ENCODE data around the gene PRSS23.
A peak's percentile ranks its signal among the peaks of the same experiment; 100 is the strongest.
"Not testable (repeated sequence)": the region's sequence is repeated elsewhere in the genome, so short reads cannot be mapped to it uniquely, and the experiment has no call there.

The PRSS23 gene

GRCh38 chr11:86800076-86800959 lies at the start of gene PRSS23:
Gene PRSS23 (plus strand): TSS chr11:86800542. CDS start chr11:86807644, 7,102 bp downstream.
- DNase-seq (ENCODE audit: extremely low read depth in 1 of 2, low read depth in 1 of 2): peak in 1 of 2 donors; percentile 3

- no peak for DNase-seq (ENCODE audit: extremely low read depth in 1 of 2, low read depth in 1 of 2)
Measured at GRCh38 chr11:86753459-86753858, 46.9 kb upstream of the PRSS23 start.

- no peak for DNase-seq (ENCODE audit: extremely low read depth in 1 of 2, low read depth in 1 of 2)
Measured at GRCh38 chr11:86755146-86755545, 45.2 kb upstream of the PRSS23 start.

- DNase-seq (ENCODE audit: extremely low read depth in 1 of 2, low read depth in 1 of 2): no peak
Measured at GRCh38 chr11:86758171-86758570, 42.2 kb upstream of the PRSS23 start.

- no peak for DNase-seq (ENCODE audit: extremely low read depth in 1 of 2, low read depth in 1 of 2)
Measured at GRCh38 chr11:86760577-86760976, 39.8 kb upstream of the PRSS23 start.

- DNase-seq (ENCODE audit: extremely low read depth in 1 of 2, low read depth in 1 of 2): no peak
Measured at GRCh38 chr11:86761978-86762377, 38.4 kb upstream of the PRSS23 start.

GRCh38 chr11:86765203-86765602 lies 35.1 kb upstream of the PRSS23 start:
- no peak for DNase-seq (ENCODE audit: extremely low read depth in 1 of 2, low read depth in 1 of 2)

- no peak for DNase-seq (ENCODE audit: extremely low read depth in 1 of 2, low read depth in 1 of 2)
Measured at GRCh38 chr11:86765878-86766277, 34.5 kb upstream of the PRSS23 start.

- DNase-seq (ENCODE audit: extremely low read depth in 1 of 2, low read depth in 1 of 2): no peak
Measured at GRCh38 chr11:86769219-86769618, 31.1 kb upstream of the PRSS23 start.

GRCh38 chr11:86770473-86771027 lies 29.8 kb upstream of the PRSS23 start:
- DNase-seq (ENCODE audit: extremely low read depth in 1 of 2, low read depth in 1 of 2): not testable (repeated sequence)

GRCh38 chr11:86772999-86773398 lies 27.3 kb upstream of the PRSS23 start:
- DNase-seq (ENCODE audit: extremely low read depth in 1 of 2, low read depth in 1 of 2): no peak

- DNase-seq (ENCODE audit: extremely low read depth in 1 of 2, low read depth in 1 of 2): no peak
Measured at GRCh38 chr11:86773513-86774252, 26.7 kb upstream of the PRSS23 start.

- no peak for DNase-seq (ENCODE audit: extremely low read depth in 1 of 2, low read depth in 1 of 2)
Measured at GRCh38 chr11:86774417-86774816, 25.9 kb upstream of the PRSS23 start.

- DNase-seq (ENCODE audit: extremely low read depth in 1 of 2, low read depth in 1 of 2): no peak
Measured at GRCh38 chr11:86775361-86775760, 25.0 kb upstream of the PRSS23 start.

GRCh38 chr11:86781546-86781945 lies 18.8 kb upstream of the PRSS23 start:
- no peak for DNase-seq (ENCODE audit: extremely low read depth in 1 of 2, low read depth in 1 of 2)

- DNase-seq (ENCODE audit: extremely low read depth in 1 of 2, low read depth in 1 of 2): no peak
Measured at GRCh38 chr11:86782742-86783141, 17.6 kb upstream of the PRSS23 start.

- DNase-seq (ENCODE audit: extremely low read depth in 1 of 2, low read depth in 1 of 2): no peak
Measured at GRCh38 chr11:86783661-86784060, 16.7 kb upstream of the PRSS23 start.

GRCh38 chr11:86784241-86784681 lies 16.1 kb upstream of the PRSS23 start:
- no peak for DNase-seq (ENCODE audit: extremely low read depth in 1 of 2, low read depth in 1 of 2)

GRCh38 chr11:86785576-86785975 lies 14.8 kb upstream of the PRSS23 start:
- DNase-seq (ENCODE audit: extremely low read depth in 1 of 2, low read depth in 1 of 2): no peak

GRCh38 chr11:86787018-86787536 lies 13.3 kb upstream of the PRSS23 start:
- no peak for DNase-seq (ENCODE audit: extremely low read depth in 1 of 2, low read depth in 1 of 2)

- DNase-seq (ENCODE audit: extremely low read depth in 1 of 2, low read depth in 1 of 2): no peak
Measured at GRCh38 chr11:86787656-86788055, 12.7 kb upstream of the PRSS23 start.
